SJCRH30 (cell line): Measurements from ENCODE around the gene MITF. TPM values are rescaled to one million over a fixed set of nuclear protein-coding genes. Genes with fewer than 3 reads are reported as not detected.
"Not testable (repeated sequence)": the region's sequence is repeated elsewhere in the genome, so short reads cannot be mapped to it uniquely, and the experiment has no call there.

Experiments
- DNase-seq, 2 experiments: peaks; one replicate each; pipeline ENCODE4 v3.0.0-alpha.2; 2015 to 2020
- H3K27ac ChIP-seq: fragments of 250-450 bp; sonication (Bioruptor Pico); 2 replicates; pipeline ENCODE4 v1.5.1; 2020; ENCODE audit warnings: mild to moderate bottlenecking, moderate library complexity
- H3K27me3 ChIP-seq: fragments of 250-450 bp; sonication (Bioruptor Pico); 2 replicates; pipeline ENCODE4 v1.5.1; 2020; ENCODE audit warnings: mild to moderate bottlenecking, moderate library complexity
- H3K36me3 ChIP-seq: fragments of 250-450 bp; sonication (Bioruptor Pico); 2 replicates; pipeline ENCODE4 v1.5.1; 2020; ENCODE audit warnings: mild to moderate bottlenecking, moderate library complexity
- H3K4me1 ChIP-seq: fragments of 250-450 bp; sonication (Bioruptor Pico); 2 replicates; pipeline ENCODE4 v1.5.1; 2020; ENCODE audit warnings: mild to moderate bottlenecking, moderate library complexity
- H3K4me3 ChIP-seq: fragments of 250-450 bp; sonication (Bioruptor Pico); 2 replicates; pipeline ENCODE4 v1.5.1; 2020; ENCODE audit warnings: mild to moderate bottlenecking, moderate library complexity
- H3K9me3 ChIP-seq: fragments of 250-450 bp; sonication (Bioruptor Pico); replicated peaks from 2 replicates; pipeline ENCODE4 v1.5.1; 2020; ENCODE audit warnings: mild to moderate bottlenecking, moderate library complexity
- total RNA-seq: library from RNA; depleted of rRNA; stranded (reverse); fragments of >200 nt; shearing (Covaris generic); gene quantifications from 2 replicates; pipeline ENCODE4 v1.2.3, GENCODE V29; 2014

Gene MITF
- total RNA-seq, 1 experiment from 2014 or later: 2.2 TPM

DNA sequence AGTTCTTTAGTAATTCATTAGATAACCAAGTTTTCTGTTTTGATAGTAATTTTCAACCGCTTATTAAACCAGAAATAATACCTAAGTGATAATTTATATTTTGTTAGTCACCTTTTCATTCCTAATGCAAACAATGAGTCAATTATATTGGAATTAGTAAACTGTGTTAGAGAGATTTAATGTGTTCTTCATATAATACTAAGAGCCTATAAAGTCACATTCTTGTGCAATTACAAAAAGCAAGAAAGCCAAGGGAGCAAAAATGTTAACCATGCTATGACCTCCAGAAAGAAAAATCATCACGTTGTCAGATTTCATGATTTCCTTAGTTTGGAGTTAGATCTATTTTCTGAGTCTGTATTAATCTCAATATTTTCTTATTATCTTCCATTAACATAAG is 151.4 kb downstream of the MITF start:
- no peak for DNase-seq
- no peaks in the 10 kb centered on the region for H3K27me3 ChIP-seq

DNA sequence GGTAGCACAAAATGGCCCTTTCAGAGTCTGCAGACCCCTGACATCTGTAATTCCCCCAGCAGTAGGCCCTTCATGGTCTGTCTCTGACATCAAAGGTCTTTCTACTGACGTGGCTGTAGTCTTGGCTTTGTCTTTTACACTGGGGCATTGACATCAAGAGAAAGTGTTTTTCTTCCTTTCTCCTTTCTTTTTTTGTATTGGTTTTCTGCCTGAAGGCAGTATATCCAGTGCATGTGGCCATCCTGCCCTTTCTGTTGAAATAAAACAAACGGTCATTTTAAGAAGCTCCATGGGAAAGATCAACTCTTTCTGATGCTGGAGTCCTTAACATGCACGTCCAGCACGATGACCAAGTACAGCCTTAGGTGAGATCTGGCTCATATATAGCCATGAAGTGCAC is 153.4 kb downstream of the MITF start:
- no peak overlapping the region for H3K27ac ChIP-seq
- H3K4me3 ChIP-seq: no peak overlapping the region
- no peaks in the 10 kb centered on the region for H3K9me3 ChIP-seq
- no peak for DNase-seq
- H3K36me3 ChIP-seq: no peaks in the 10 kb centered on the region
- no peaks in the 10 kb centered on the region for H3K27me3 ChIP-seq
- H3K4me1 ChIP-seq: no peaks in the 10 kb centered on the region

More for the DNA sequence above, 151.4 kb downstream of the MITF start:
- no peak overlapping the region for H3K4me3 ChIP-seq
- H3K36me3 ChIP-seq: no peaks in the 10 kb centered on the region
- H3K9me3 ChIP-seq: no peaks in the 10 kb centered on the region
- H3K27ac ChIP-seq: no peak overlapping the region
- H3K4me1 ChIP-seq: no peaks in the 10 kb centered on the region

GRCh38 chr3:69893274-69893673 is 154.0 kb downstream of the MITF start:
- no peaks in the 10 kb centered on the region for H3K9me3 ChIP-seq
- no peaks in the 10 kb centered on the region for H3K4me1 ChIP-seq
- no peaks in the 10 kb centered on the region for H3K36me3 ChIP-seq
- H3K27me3 ChIP-seq: no peaks in the 10 kb centered on the region
- no peak for DNase-seq
- no peak overlapping the region for H3K27ac ChIP-seq
- no peak overlapping the region for H3K4me3 ChIP-seq

GRCh38 chr3:69896095-69896494 is 156.8 kb downstream of the MITF start:
- Histone ChIP-seq H3K27me3 (no peaks in the 10 kb centered on the region), H3K4me1 (no peaks in the 10 kb centered on the region), H3K9me3 (no peaks in the 10 kb centered on the region)

GRCh38 chr3:69900331-69900730 is 161.1 kb downstream of the MITF start:
- no peak overlapping the region for H3K27ac ChIP-seq
- no peaks in the 10 kb centered on the region for H3K36me3 ChIP-seq
- no peaks in the 10 kb centered on the region for H3K9me3 ChIP-seq
- no peak for DNase-seq
- no peaks in the 10 kb centered on the region for H3K4me1 ChIP-seq
- H3K4me3 ChIP-seq: no peak overlapping the region
- no peaks in the 10 kb centered on the region for H3K27me3 ChIP-seq

More at GRCh38 chr3:69896095-69896494, 156.8 kb downstream of the MITF start:
- no peak overlapping the region for H3K27ac ChIP-seq
- DNase-seq: no peak
- H3K4me3 ChIP-seq: no peak overlapping the region
- H3K36me3 ChIP-seq: no peaks in the 10 kb centered on the region

DNA sequence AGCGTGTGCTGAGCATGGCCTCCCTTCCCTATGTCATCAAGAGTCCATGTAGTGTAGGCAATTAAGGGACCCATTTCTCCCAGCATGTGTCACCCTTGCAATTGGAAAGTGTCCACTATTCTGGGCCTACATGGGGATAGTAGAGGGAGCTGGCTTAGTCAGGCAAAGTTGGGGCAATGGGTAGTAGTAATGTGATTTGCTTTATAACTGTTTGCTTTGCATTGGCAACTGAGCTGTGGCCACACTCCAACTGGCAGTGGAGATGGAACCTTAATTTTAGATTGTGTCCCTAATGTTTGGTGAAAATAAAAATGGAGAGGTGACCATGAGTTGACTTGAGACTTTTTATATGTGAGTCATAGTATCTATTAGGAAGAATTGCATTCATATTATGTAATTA is 162.5 kb downstream of the MITF start:
- no peaks in the 10 kb centered on the region for H3K4me1 ChIP-seq
- H3K27me3 ChIP-seq: no peaks in the 10 kb centered on the region
- H3K9me3 ChIP-seq: no peaks in the 10 kb centered on the region
- no peak overlapping the region for H3K4me3 ChIP-seq
- DNase-seq: no peak
- H3K27ac ChIP-seq: no peak overlapping the region
- no peaks in the 10 kb centered on the region for H3K36me3 ChIP-seq

- Histone ChIP-seq H3K27ac (no peak overlapping the region), H3K4me1 (no peaks in the 10 kb centered on the region), H3K27me3 (no peaks in the 10 kb centered on the region), H3K9me3 (no peaks in the 10 kb centered on the region), H3K4me3 (no peak overlapping the region), H3K36me3 (no peaks in the 10 kb centered on the region)
- no peak for DNase-seq
Observed at GRCh38 chr3:69902386-69902785, 163.1 kb downstream of the MITF start.

GRCh38 chr3:69906351-69906966 is 167.2 kb downstream of the MITF start:
- Histone ChIP-seq H3K27ac (no peak overlapping the region), H3K36me3 (no peaks in the 10 kb centered on the region), H3K4me3 (no peak overlapping the region), H3K4me1 (no peaks in the 10 kb centered on the region), H3K9me3 (no peaks in the 10 kb centered on the region), H3K27me3 (no peaks in the 10 kb centered on the region)
- no peak for DNase-seq

- no peak overlapping the region for H3K27ac ChIP-seq
- no peaks in the 10 kb centered on the region for H3K9me3 ChIP-seq
- H3K36me3 ChIP-seq: no peaks in the 10 kb centered on the region
- no peaks in the 10 kb centered on the region for H3K27me3 ChIP-seq
- H3K4me3 ChIP-seq: no peak overlapping the region
- no peak for DNase-seq
- no peaks in the 10 kb centered on the region for H3K4me1 ChIP-seq
Observed at GRCh38 chr3:69907554-69907953, 168.3 kb downstream of the MITF start.

DNA sequence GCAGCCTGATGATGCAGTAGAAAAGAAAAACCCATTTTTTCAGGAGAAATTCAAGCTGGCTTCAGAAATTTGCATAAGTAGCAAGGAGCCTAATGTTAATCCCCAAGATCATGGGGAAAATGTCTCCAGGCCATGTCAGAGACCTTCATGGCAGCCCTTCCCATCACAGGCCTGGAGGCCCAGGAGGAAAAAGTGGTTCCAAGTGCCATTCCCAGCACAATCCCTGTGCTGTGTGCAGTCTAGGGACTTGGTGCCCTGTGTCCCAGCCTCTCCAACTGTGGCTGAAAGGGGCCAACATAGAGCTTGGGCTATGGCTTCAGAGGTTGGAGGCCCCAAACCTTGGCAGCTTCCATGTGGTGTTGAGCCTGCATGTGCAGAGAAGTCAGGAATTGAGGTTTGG is 170.6 kb downstream of the MITF start:
- not testable (repeated sequence) for H3K9me3 ChIP-seq, H3K4me3 ChIP-seq, DNase-seq, H3K27me3 ChIP-seq, H3K27ac ChIP-seq, H3K36me3 ChIP-seq, H3K4me1 ChIP-seq

DNA sequence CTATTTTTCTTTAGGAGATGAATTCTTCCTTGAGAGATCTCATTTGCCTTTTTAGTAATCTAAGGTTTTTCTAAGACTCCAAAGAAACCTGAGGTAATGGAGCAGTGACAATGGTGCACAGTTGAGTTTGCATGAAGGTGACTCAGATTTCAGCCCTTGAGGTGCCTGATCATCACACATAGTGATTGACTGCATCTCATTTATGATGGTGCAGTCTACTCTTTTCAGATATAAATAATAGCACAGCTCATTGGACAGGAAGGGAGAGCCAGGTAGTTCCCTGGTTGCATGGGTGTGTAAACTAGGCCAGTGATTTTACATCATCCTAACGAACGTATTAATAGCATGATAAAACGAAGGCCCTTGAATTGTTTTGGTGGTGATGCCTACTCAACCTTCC is 174.2 kb downstream of the MITF start:
- Histone ChIP-seq H3K4me3 (no peak overlapping the region), H3K36me3 (no peaks in the 10 kb centered on the region), H3K27ac (no peak overlapping the region), H3K9me3 (no peaks in the 10 kb centered on the region), H3K27me3 (no peaks in the 10 kb centered on the region), H3K4me1 (no peaks in the 10 kb centered on the region)
- DNase-seq: no peak

DNA sequence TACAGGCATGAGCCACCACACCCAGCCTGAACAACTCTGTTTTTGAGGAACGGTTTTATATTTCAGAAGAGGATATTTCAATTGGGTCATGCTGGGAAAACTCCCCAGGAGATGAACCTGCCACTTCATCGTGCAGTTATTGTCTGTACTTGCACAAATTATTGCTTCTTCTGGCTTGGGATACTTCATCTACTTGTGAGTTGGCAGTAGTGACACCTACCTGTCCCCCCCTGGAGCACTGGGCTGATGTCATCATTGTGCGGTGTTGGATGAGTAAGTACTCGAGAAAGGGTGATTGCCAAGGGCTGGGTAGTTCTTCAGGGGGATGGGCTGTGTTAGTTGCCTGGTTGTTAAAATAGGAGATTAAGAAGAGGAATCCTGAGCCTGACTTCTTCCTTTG is 175.1 kb downstream of the MITF start:
- H3K27me3 ChIP-seq: no peaks in the 10 kb centered on the region
- no peak overlapping the region for H3K4me3 ChIP-seq
- no peaks in the 10 kb centered on the region for H3K4me1 ChIP-seq
- H3K36me3 ChIP-seq: no peaks in the 10 kb centered on the region
- H3K9me3 ChIP-seq: no peaks in the 10 kb centered on the region
- no peak for DNase-seq
- no peak overlapping the region for H3K27ac ChIP-seq

- DNase-seq: no peak
- Histone ChIP-seq H3K4me1 (no peaks in the 10 kb centered on the region), H3K36me3 (no peaks in the 10 kb centered on the region), H3K9me3 (no peaks in the 10 kb centered on the region), H3K27me3 (no peaks in the 10 kb centered on the region), H3K27ac (no peak overlapping the region), H3K4me3 (no peak overlapping the region)
Observed at GRCh38 chr3:69915726-69916125, 176.5 kb downstream of the MITF start.

DNA sequence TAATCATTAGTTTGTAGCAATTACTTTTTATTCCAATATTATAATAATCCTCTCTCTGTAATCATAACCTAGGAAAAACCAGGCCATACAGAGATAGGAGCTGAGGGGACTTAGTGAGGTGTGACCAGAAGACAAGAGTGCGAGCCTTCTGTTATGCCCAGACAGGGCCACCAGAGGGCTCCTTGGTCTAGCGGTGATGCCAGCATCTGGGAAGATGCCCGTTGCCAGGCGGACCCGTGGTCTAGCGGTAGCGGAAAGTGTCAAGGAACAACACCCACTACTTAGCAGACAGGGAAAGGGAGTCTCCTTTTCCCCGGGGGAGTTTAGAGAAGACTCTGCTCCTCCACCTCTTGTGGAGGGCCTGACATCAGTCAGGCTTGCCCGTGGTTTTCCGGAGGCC is 180.7 kb downstream of the MITF start:
- not testable (repeated sequence) for H3K27ac ChIP-seq, H3K4me1 ChIP-seq, H3K9me3 ChIP-seq, H3K4me3 ChIP-seq, H3K36me3 ChIP-seq, DNase-seq, H3K27me3 ChIP-seq

- Histone ChIP-seq H3K27ac (no peak overlapping the region), H3K4me3 (no peak overlapping the region), H3K27me3 (no peaks in the 10 kb centered on the region), H3K4me1 (no peaks in the 10 kb centered on the region), H3K36me3 (no peaks in the 10 kb centered on the region), H3K9me3 (no peaks in the 10 kb centered on the region)
- no peak for DNase-seq
Observed at GRCh38 chr3:69921651-69922050, 182.4 kb downstream of the MITF start.

- Histone ChIP-seq H3K27ac (no peak overlapping the region), H3K36me3 (no peaks in the 10 kb centered on the region), H3K4me1 (no peaks in the 10 kb centered on the region), H3K4me3 (no peak overlapping the region), H3K9me3 (no peaks in the 10 kb centered on the region), H3K27me3 (no peaks in the 10 kb centered on the region)
- DNase-seq: no peak
Observed at GRCh38 chr3:69922521-69923000, 183.3 kb downstream of the MITF start.
